Measurements from ENCODE around the gene ANKRD17. TPM values are rescaled to one million over a fixed set of nuclear protein-coding genes. Genes with fewer than 3 reads are reported as not detected.

The ANKRD17 gene
- polyA plus RNA-seq, 1 of the 3 experiments (the other 2 are of a cell fraction), result 25.6 TPM

DNA sequence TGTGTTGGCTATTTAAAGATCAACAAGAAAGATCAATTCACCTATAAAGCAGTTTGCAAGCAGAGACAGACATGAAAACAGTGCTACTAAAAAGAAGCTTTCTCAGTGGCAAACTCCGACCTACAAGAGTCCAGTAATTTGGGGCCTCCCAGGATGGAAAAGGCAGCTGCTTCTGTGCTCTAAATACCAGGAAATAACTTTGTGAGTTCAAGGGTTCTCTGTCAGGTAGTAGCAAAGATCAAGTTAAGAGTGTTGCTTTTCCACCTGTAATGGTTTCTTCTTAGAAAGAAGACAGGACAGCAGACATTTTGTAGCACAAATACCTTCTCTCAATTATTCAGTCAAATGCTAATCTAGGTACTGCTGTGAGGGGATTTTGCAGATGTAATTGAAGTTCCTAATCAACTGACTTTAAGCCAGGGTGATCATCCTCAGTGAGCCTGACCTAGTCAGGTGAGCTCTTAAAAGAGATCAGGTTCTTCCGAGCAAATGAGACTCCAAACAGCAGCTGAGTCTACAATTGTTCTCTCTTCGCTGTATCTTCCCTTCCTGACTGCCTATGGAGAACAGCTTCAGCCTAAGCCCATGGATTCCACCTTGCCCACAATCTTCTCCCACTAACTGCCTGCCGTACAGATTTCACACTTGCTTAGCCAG lies 13.5 kb downstream of the ANKRD17 start (continued):
- TF ChIP-seq, protein P1, sequence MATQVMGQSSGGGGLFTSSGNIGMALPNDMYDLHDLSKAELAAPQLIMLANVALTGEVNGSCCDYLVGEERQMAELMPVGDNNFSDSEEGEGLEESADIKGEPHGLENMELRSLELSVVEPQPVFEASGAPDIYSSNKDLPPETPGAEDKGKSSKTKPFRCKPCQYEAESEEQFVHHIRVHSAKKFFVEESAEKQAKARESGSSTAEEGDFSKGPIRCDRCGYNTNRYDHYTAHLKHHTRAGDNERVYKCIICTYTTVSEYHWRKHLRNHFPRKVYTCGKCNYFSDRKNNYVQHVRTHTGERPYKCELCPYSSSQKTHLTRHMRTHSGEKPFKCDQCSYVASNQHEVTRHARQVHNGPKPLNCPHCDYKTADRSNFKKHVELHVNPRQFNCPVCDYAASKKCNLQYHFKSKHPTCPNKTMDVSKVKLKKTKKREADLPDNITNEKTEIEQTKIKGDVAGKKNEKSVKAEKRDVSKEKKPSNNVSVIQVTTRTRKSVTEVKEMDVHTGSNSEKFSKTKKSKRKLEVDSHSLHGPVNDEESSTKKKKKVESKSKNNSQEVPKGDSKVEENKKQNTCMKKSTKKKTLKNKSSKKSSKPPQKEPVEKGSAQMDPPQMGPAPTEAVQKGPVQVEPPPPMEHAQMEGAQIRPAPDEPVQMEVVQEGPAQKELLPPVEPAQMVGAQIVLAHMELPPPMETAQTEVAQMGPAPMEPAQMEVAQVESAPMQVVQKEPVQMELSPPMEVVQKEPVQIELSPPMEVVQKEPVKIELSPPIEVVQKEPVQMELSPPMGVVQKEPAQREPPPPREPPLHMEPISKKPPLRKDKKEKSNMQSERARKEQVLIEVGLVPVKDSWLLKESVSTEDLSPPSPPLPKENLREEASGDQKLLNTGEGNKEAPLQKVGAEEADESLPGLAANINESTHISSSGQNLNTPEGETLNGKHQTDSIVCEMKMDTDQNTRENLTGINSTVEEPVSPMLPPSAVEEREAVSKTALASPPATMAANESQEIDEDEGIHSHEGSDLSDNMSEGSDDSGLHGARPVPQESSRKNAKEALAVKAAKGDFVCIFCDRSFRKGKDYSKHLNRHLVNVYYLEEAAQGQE (IDR thresholded peaks at IDR 0.05; ENCODE audit: low read depth, low read length), result no peak
- no peak for TF ChIP-seq RAD21 (IDR thresholded peaks at IDR 0.05; ENCODE audit: low read length)
- no peak for TF ChIP-seq POLR2AphosphoS5 (IDR thresholded peaks at IDR 0.05; ENCODE audit: low read depth, low read length)
- no peak for TF ChIP-seq FOXM1 (IDR thresholded peaks at IDR 0.05; ENCODE audit: low read depth)
- TF ChIP-seq YY1 (IDR thresholded peaks at IDR 0.05; ENCODE audit: low read depth), result no peak
- no peak for TF ChIP-seq TAF1 (IDR thresholded peaks at IDR 0.05; ENCODE audit: borderline replicate concordance, low read depth, low read length)
- TF ChIP-seq MEF2A (IDR thresholded peaks at IDR 0.05; ENCODE audit: borderline replicate concordance, low read depth), result no peak

DNA sequence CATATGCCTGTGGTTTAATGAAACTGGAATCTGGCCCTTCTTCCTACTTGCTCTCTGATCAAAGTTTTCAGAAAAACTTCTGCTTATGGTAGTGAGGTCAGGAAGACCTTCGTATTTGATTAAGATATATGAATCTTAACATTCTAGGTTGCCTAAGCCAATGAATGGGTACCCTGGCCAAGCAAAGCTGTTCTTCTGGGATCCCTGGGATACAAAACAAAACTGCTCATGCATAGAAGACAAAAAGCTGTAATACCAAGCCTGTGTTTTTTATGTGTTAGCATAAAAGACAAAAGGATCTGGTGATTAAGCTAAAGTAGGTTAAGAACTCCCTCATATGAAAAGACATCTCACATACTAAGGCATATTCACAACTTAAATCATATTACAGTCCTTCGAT lies 21.6 kb downstream of the ANKRD17 start:
- ChIA-PET CTCF (no interaction called here), POLR2A (no interaction called here)
- Histone ChIP-seq H2AFZ (ENCODE audit: low read depth) (no peak overlapping the region), H3K36me3 (replicated peaks in 1 of 2; ENCODE audit: control insufficient read depth in 1 of 2, insufficient read depth in 2 of 2, low read length in 1 of 2) (peaks cover 23 to 41% of the 10 kb centered on the region in 2 experiments), H4K20me1 (ENCODE audit: insufficient read depth) (peaks cover 26% of the 10 kb centered on the region), H3K27ac (ENCODE audit: low read depth in 2 of 2, low read length in 1 of 2) (no peak overlapping the region; a peak in 1 of 4 replicates), H3F3A (replicated peaks; ENCODE audit: insufficient read depth) (no peaks in the 10 kb centered on the region), H3K4me3 (ENCODE audit: low read depth in 2 of 2, low read length in 1 of 2) (no peak overlapping the region), H3K9ac (no peak overlapping the region), H3K4me2 (no peak overlapping the region), H3K9me3 (no peaks in the 10 kb centered on the region), H3K79me2 (ENCODE audit: insufficient read depth) (peaks cover 92% of the 10 kb centered on the region), H3K9me2 (no peaks in the 10 kb centered on the region), H3K4me1 (ENCODE audit: control insufficient read depth in 1 of 2, insufficient read depth in 2 of 2, low read depth in 1 of 2, low read length in 1 of 2) (no peaks in the 10 kb centered on the region), H3K27me3 (ENCODE audit: insufficient read depth) (no peaks in the 10 kb centered on the region)
- TF ChIP-seq TCF12 (IDR thresholded peaks at IDR 0.05) (no peak), GABPA (IDR thresholded peaks at IDR 0.05; ENCODE audit: low read depth) (no peak), MXI1 (IDR thresholded peaks at IDR 0.05; ENCODE audit: low read depth, low read length) (no peak), EP300 (IDR thresholded peaks at IDR 0.05; ENCODE audit: borderline replicate concordance in 1 of 2, low read depth in 1 of 2, low read length in 1 of 2) (no peak), JUND (IDR thresholded peaks at IDR 0.05) (no peak), SIN3A (IDR thresholded peaks at IDR 0.05; ENCODE audit: borderline replicate concordance, low read depth, low read length) (no peak)
- TF ChIP-seq, protein P2, sequence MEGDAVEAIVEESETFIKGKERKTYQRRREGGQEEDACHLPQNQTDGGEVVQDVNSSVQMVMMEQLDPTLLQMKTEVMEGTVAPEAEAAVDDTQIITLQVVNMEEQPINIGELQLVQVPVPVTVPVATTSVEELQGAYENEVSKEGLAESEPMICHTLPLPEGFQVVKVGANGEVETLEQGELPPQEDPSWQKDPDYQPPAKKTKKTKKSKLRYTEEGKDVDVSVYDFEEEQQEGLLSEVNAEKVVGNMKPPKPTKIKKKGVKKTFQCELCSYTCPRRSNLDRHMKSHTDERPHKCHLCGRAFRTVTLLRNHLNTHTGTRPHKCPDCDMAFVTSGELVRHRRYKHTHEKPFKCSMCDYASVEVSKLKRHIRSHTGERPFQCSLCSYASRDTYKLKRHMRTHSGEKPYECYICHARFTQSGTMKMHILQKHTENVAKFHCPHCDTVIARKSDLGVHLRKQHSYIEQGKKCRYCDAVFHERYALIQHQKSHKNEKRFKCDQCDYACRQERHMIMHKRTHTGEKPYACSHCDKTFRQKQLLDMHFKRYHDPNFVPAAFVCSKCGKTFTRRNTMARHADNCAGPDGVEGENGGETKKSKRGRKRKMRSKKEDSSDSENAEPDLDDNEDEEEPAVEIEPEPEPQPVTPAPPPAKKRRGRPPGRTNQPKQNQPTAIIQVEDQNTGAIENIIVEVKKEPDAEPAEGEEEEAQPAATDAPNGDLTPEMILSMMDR (IDR thresholded peaks at IDR 0.05), result no peak
- TF ChIP-seq, protein P3, sequence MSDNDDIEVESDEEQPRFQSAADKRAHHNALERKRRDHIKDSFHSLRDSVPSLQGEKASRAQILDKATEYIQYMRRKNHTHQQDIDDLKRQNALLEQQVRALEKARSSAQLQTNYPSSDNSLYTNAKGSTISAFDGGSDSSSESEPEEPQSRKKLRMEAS (IDR thresholded peaks at IDR 0.05; ENCODE audit: low read depth), result no peak
- WGBS (ENCODE audit: low lambda C conversion rate), result 95% methylated on average over 2 of the region's 2 CpGs
- no peak for DNase-seq

All from SK-N-SH (cell line).